ENCODE data around the gene PTHLH. TPM values are rescaled to one million over a fixed set of nuclear protein-coding genes. Genes with fewer than 3 reads are reported as not detected.

PTHLH gene
- polyA plus RNA-seq, 1 of the 3 experiments (the other 2 are of a cell fraction), result 29.0 TPM

DNA sequence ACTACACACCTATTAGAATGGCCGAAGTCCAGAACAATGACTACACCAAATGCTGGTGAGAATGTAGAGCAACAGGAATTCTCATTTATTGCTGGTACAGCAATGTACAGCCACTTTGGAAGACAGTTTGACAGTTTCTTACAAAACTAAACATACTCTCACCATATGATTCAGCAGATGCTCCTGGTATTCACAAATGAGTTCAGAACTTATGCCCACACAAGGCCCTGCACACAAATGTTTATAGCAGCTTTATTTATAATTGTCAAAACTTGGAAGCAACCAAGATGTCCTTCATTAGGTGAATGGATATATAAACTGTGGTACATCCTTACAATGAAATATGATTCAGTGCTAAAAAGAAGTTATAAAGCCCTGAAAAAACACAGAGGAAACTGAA lies 38.3 kb downstream of the PTHLH start:
- WGBS (ENCODE audit: low lambda C conversion rate), result 80% methylated on average over 1 of the region's 1 CpG
- POLR2A ChIA-PET, result no interaction called here
- no peaks in the 10 kb centered on the region for H3K9me3 ChIP-seq
- no peaks in the 10 kb centered on the region for H4K20me1 ChIP-seq (ENCODE audit: insufficient read depth)
- no peaks in the 10 kb centered on the region for H3F3A ChIP-seq (replicated peaks; ENCODE audit: insufficient read depth)
- CTCF ChIA-PET, result no interaction called here
- no peak overlapping the region for H2AFZ ChIP-seq (ENCODE audit: low read depth)
- DNase-seq, result no peak
- TF ChIP-seq FOSL2 (IDR thresholded peaks at IDR 0.05; ENCODE audit: borderline replicate concordance, low read depth) (no peak), RFX5 (IDR thresholded peaks at IDR 0.05; ENCODE audit: low read length) (no peak), NRF1 (IDR thresholded peaks at IDR 0.05; ENCODE audit: low read depth, low read length) (no peak)
- TF ChIP-seq, protein P1, sequence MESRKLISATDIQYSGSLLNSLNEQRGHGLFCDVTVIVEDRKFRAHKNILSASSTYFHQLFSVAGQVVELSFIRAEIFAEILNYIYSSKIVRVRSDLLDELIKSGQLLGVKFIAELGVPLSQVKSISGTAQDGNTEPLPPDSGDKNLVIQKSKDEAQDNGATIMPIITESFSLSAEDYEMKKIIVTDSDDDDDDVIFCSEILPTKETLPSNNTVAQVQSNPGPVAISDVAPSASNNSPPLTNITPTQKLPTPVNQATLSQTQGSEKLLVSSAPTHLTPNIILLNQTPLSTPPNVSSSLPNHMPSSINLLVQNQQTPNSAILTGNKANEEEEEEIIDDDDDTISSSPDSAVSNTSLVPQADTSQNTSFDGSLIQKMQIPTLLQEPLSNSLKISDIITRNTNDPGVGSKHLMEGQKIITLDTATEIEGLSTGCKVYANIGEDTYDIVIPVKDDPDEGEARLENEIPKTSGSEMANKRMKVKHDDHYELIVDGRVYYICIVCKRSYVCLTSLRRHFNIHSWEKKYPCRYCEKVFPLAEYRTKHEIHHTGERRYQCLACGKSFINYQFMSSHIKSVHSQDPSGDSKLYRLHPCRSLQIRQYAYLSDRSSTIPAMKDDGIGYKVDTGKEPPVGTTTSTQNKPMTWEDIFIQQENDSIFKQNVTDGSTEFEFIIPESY (IDR thresholded peaks at IDR 0.05; ENCODE audit: borderline replicate concordance, low read depth), result no peak
- TF ChIP-seq, protein P2, sequence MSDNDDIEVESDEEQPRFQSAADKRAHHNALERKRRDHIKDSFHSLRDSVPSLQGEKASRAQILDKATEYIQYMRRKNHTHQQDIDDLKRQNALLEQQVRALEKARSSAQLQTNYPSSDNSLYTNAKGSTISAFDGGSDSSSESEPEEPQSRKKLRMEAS (IDR thresholded peaks at IDR 0.05; ENCODE audit: low read depth), result no peak
- TF ChIP-seq, protein P3, sequence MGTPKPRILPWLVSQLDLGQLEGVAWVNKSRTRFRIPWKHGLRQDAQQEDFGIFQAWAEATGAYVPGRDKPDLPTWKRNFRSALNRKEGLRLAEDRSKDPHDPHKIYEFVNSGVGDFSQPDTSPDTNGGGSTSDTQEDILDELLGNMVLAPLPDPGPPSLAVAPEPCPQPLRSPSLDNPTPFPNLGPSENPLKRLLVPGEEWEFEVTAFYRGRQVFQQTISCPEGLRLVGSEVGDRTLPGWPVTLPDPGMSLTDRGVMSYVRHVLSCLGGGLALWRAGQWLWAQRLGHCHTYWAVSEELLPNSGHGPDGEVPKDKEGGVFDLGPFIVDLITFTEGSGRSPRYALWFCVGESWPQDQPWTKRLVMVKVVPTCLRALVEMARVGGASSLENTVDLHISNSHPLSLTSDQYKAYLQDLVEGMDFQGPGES (IDR thresholded peaks at IDR 0.05; ENCODE audit: low read depth, low read length), result no peak
- no peak overlapping the region for H3K4me2 ChIP-seq
- no peak overlapping the region for H3K27ac ChIP-seq (ENCODE audit: low read depth in 2 of 2, low read length in 1 of 2)
- H3K79me2 ChIP-seq (ENCODE audit: insufficient read depth), result no peaks in the 10 kb centered on the region
- H3K9ac ChIP-seq, result no peak overlapping the region
- no peaks in the 10 kb centered on the region for H3K4me1 ChIP-seq (ENCODE audit: control insufficient read depth in 1 of 2, insufficient read depth in 2 of 2, low read depth in 1 of 2, low read length in 1 of 2)
- H3K36me3 ChIP-seq (replicated peaks in 1 of 2; ENCODE audit: control insufficient read depth in 1 of 2, insufficient read depth in 2 of 2, low read length in 1 of 2), result no peaks in the 10 kb centered on the region
- H3K27me3 ChIP-seq (ENCODE audit: insufficient read depth), result no peaks in the 10 kb centered on the region
- no peak overlapping the region for H3K4me3 ChIP-seq (ENCODE audit: low read depth in 2 of 2, low read length in 1 of 2)
- H3K9me2 ChIP-seq, result no peaks in the 10 kb centered on the region

DNA sequence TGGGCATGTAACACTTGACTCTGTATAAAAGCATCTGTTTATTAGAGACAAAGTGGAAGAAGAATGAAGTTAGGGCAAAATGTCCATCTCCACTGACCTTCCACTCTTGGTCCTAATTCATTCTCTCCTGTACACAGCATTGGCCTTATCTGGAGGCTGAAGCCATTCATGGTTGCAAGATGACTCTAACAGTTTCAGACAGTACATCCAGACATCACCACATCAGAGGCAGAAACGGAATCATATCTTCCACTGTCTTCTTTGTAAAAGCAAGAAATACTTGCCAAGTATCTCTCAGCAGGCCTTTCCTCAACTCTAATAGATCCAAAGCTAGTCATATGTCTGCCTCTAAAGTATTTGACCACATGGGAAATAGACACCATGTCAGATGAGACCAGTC lies 41.1 kb downstream of the PTHLH start:
- no peak overlapping the region for H3K9ac ChIP-seq
- no peak for DNase-seq
- H3K4me1 ChIP-seq (ENCODE audit: control insufficient read depth in 1 of 2, insufficient read depth in 2 of 2, low read depth in 1 of 2, low read length in 1 of 2), result no peaks in the 10 kb centered on the region
- no peaks in the 10 kb centered on the region for H3K27me3 ChIP-seq (ENCODE audit: insufficient read depth)
- 73% methylated on average over 1 of the region's 1 CpG for WGBS (ENCODE audit: low lambda C conversion rate)
- H3K9me2 ChIP-seq, result no peaks in the 10 kb centered on the region
- H3F3A ChIP-seq (replicated peaks; ENCODE audit: insufficient read depth), result no peaks in the 10 kb centered on the region
- POLR2A ChIA-PET, result no interaction called here
- no peak overlapping the region for H3K27ac ChIP-seq (ENCODE audit: low read depth in 2 of 2, low read length in 1 of 2)
- no peaks in the 10 kb centered on the region for H4K20me1 ChIP-seq (ENCODE audit: insufficient read depth)
- H3K9me3 ChIP-seq, result no peaks in the 10 kb centered on the region
- H2AFZ ChIP-seq (ENCODE audit: low read depth), result no peak overlapping the region
- CTCF ChIA-PET, result no interaction called here
- H3K79me2 ChIP-seq (ENCODE audit: insufficient read depth), result no peaks in the 10 kb centered on the region
- no peak overlapping the region for H3K4me3 ChIP-seq (ENCODE audit: low read depth in 2 of 2, low read length in 1 of 2)
- no peak overlapping the region for H3K4me2 ChIP-seq
- TF ChIP-seq MEF2A (IDR thresholded peaks at IDR 0.05; ENCODE audit: borderline replicate concordance, low read depth) (no peak), FOXJ3 (CRISPR knock-in tag; IDR thresholded peaks at IDR 0.05) (no peak), MXI1 (IDR thresholded peaks at IDR 0.05; ENCODE audit: low read depth, low read length) (no peak), RCOR1 (IDR thresholded peaks at IDR 0.05; ENCODE audit: low read length) (no peak), FOSL2 (IDR thresholded peaks at IDR 0.05; ENCODE audit: borderline replicate concordance, low read depth) (no peak), TEAD4 (IDR thresholded peaks at IDR 0.05; ENCODE audit: borderline replicate concordance, insufficient read depth) (no peak), SMC3 (IDR thresholded peaks at IDR 0.05; ENCODE audit: low read depth, low read length) (no peak), JUND (IDR thresholded peaks at IDR 0.05) (no peak), POLR2AphosphoS5 (IDR thresholded peaks at IDR 0.05; ENCODE audit: low read depth, low read length) (no peak), RAD21 (IDR thresholded peaks at IDR 0.05; ENCODE audit: low read length) (no peak), YY1 (IDR thresholded peaks at IDR 0.05; ENCODE audit: low read depth) (no peak), SIN3A (IDR thresholded peaks at IDR 0.05; ENCODE audit: borderline replicate concordance, low read depth, low read length) (no peak), FOXM1 (IDR thresholded peaks at IDR 0.05; ENCODE audit: low read depth) (no peak)
- TF ChIP-seq, protein P4, sequence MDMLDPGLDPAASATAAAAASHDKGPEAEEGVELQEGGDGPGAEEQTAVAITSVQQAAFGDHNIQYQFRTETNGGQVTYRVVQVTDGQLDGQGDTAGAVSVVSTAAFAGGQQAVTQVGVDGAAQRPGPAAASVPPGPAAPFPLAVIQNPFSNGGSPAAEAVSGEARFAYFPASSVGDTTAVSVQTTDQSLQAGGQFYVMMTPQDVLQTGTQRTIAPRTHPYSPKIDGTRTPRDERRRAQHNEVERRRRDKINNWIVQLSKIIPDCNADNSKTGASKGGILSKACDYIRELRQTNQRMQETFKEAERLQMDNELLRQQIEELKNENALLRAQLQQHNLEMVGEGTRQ (IDR thresholded peaks at IDR 0.05; ENCODE audit: borderline replicate concordance, low read depth, low read length), result no peak
- TF ChIP-seq, protein P5, sequence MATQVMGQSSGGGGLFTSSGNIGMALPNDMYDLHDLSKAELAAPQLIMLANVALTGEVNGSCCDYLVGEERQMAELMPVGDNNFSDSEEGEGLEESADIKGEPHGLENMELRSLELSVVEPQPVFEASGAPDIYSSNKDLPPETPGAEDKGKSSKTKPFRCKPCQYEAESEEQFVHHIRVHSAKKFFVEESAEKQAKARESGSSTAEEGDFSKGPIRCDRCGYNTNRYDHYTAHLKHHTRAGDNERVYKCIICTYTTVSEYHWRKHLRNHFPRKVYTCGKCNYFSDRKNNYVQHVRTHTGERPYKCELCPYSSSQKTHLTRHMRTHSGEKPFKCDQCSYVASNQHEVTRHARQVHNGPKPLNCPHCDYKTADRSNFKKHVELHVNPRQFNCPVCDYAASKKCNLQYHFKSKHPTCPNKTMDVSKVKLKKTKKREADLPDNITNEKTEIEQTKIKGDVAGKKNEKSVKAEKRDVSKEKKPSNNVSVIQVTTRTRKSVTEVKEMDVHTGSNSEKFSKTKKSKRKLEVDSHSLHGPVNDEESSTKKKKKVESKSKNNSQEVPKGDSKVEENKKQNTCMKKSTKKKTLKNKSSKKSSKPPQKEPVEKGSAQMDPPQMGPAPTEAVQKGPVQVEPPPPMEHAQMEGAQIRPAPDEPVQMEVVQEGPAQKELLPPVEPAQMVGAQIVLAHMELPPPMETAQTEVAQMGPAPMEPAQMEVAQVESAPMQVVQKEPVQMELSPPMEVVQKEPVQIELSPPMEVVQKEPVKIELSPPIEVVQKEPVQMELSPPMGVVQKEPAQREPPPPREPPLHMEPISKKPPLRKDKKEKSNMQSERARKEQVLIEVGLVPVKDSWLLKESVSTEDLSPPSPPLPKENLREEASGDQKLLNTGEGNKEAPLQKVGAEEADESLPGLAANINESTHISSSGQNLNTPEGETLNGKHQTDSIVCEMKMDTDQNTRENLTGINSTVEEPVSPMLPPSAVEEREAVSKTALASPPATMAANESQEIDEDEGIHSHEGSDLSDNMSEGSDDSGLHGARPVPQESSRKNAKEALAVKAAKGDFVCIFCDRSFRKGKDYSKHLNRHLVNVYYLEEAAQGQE (IDR thresholded peaks at IDR 0.05; ENCODE audit: low read depth, low read length), result no peak
- TF ChIP-seq, protein P6, sequence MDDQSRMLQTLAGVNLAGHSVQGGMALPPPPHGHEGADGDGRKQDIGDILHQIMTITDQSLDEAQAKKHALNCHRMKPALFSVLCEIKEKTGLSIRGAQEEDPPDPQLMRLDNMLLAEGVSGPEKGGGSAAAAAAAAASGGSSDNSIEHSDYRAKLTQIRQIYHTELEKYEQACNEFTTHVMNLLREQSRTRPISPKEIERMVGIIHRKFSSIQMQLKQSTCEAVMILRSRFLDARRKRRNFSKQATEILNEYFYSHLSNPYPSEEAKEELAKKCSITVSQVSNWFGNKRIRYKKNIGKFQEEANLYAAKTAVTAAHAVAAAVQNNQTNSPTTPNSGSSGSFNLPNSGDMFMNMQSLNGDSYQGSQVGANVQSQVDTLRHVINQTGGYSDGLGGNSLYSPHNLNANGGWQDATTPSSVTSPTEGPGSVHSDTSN (IDR thresholded peaks at IDR 0.05), result no peak
- no peaks in the 10 kb centered on the region for H3K36me3 ChIP-seq (replicated peaks in 1 of 2; ENCODE audit: control insufficient read depth in 1 of 2, insufficient read depth in 2 of 2, low read length in 1 of 2)

Data from SK-N-SH (cell line).